HG02840 (cell line): Measurements from ENCODE around the gene PPP2R2B.

ENCODE experiments used
- ATAC-seq: cut with Tn5 transposase; IDR thresholded peaks from one replicate; pipeline ENCODE4 v1.9.1; 2021; ENCODE audit warnings: mild to moderate bottlenecking, moderate library complexity, moderate number of reproducible peaks; ENCODE audit not compliant: unreplicated experiment, low FRiP score

PPP2R2B gene

DNA sequence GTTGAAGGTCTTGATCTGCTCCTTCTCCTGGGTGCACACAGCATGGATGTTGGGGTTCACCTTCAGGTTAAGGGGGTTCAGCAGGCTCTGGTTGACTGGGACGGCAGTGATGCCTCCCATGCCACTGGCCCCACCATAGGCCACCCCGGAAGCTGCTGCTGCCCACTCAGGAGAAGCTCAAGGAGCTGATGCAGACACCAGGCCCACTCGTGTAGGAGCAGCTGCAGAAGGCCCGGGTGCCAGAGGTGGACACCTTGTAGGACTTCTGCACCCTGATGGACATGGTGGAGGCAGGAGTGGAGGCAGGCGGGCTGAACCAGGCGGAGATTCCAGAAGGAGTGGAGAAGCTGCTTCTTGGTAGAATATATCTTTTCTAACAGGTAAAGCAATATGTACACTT lies 171.2 kb downstream of the PPP2R2B start:
- ATAC-seq: no peak

DNA sequence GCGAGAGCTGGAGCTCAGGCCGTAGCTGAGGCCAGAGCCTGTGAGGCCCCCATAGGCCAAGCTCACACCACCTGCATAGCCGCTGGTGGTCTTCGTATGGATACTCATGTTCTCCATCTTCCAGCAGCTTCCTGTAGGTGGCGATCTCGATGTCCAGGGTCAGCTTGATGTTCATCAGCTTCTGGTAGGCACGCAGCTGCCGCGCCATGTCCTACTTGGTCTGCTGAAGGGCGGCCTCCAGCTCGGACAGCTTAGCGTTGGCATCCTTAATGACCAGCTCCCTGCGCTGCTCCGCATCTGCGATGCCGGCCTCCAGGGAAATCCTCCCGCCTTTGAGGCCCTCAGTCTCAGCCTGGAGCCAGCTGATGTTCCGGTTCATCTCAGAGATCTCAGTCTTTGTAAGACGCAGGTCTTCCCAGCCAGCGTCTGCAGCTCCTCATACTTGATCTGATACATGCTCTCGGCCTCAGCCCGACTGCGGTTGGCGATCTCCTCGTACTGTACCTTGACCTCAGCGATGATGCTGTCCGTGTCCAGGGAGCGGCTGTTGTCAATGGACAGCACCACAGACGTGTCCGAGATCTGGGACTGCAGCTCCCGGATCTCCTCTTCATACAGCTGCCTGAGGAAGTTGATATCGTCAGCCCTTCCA lies 172.1 kb downstream of the PPP2R2B start:
- no peak for ATAC-seq

DNA sequence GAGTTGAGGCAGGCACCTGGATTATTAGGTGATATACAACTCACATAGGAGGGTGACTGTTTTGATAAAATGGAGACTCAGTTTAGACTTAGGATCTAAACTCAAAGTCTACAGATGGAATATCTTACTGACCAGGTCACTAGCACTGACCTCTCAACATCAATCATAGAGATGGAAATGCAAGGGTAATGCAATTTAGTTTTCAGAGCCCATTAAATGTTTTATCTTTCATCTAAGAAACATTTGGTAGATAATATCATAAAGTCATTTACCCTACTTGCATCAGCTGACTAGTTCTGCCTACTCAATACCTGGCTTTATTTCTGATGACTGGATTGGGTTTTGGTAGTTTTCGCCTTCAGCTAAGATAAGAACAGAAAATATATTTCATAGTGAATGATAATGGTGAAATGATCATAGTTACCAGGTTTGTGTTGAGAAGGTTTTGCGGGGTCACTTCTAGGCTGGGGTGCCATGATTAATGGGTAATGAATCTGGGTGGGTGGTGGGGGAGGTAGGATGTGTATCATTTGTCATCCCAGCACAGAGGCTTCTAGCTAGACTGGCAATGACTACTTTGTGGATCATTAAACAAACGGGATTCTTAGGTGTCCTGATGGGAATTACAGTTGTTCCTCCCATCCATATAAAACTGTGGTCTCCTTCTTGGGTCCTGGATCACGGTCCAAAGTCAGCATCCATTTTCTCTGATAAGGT lies 173.4 kb downstream of the PPP2R2B start:
- no peak for ATAC-seq

DNA sequence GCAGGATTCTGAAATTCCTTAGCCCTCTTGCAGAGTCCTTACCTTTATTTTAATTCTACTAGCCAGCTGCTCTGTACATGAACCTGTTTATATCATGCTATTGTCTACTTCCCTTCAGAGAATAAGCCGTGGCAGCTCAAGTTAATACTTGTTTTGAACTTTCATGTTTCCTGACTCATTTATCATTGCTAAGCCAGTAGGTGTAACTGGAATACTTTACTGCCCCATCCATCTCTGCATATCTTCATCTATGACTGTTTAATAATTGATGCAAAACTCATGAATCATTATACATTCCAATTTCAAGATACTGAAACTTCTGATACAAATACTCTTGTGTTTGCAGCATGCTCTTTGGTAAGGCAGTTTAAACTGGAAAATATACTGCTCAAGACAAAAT lies 174.7 kb downstream of the PPP2R2B start:
- no peak for ATAC-seq

DNA sequence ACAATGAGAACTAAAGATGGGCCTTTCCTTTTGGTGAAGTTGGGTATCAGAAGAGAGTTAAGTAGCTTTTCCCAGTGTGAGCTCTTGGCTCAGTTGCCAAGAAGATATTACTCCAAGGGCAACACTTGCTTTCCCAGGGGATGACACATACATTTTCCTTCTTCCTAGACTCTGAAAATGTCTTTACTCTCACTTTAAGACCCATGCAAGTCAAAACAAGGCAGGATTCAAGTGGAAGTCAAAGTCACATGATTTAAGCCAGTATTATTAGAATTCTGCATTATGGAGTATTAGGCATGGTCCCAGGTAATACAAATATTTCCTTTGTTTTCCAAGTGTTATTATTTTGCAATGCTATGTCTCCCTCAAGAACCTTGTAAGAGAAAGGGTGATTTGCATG lies 175.1 kb downstream of the PPP2R2B start:
- ATAC-seq: no peak

DNA sequence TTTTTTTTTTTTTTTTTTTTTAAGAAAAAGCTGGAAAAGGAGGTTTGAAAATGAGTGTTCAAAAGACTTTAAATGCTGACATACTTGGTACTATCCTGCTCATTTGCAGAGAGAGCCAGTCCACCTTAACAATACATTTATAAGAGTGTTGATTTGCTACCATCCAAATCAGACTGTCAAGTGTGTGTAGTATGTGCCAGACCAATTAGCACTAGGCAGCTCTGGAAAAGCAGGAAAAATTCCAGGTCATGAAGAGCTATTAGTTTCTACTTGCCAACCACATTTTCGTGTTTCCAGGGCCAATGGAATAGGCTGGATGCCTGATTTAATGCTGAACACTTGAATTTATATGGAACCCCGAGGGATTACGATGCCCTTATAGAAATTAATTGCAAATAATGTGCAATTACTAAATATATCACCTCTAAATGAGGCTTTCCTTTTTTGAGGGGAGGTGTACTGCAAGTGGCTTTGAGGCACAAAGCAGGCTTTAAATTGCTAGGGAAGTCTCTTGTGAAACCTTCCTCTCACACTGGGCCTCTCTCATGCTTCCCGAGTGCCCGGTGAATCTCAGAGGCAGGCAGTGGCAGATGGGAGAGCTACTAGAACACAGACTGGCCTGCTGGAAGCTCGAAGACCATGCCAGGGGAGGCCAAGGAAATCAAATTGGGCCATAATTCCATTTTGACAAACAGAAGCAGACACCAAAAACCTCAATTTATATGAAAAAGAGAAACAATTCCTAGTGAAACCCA lies 178.7 kb downstream of the PPP2R2B start:
- no peak for ATAC-seq

DNA sequence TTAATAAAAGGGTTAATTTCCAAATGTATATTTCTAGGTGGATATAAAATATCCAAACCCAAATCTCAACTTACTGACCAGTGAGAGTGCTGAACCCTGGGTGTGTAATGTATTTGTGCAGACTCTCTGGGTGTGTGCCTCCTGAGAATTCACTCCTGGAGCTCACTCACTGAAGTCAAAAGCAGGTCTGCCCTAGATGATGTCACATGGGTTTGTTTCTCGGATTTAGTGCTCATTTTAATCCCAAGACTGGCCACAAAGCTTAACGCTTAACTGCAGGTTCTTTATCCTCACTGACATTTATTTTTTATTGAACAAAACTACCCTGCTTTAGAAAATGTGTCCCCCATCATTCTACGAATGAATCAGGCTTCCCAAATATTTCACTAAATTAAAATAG lies 179.4 kb downstream of the PPP2R2B start:
- no peak for ATAC-seq

DNA sequence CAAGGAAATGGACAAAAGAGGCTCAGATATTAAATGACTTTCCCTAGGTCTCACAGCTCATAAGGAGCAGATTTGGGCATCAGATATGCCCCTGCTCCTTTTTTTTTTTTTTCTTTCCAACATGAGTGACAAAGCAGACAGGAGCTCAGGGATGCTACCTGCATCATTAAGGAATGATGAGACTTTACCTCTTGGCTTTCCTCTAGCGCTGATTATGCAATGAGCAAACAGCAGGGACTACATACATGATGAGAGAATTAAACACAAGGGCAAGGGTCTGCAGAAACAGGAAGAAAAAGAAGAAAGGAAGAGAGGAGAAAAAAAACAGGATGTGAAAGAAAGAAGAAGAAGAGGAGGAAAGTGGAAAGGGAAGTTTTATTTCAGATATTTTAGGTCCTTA lies 179.9 kb downstream of the PPP2R2B start:
- no peak for ATAC-seq

DNA sequence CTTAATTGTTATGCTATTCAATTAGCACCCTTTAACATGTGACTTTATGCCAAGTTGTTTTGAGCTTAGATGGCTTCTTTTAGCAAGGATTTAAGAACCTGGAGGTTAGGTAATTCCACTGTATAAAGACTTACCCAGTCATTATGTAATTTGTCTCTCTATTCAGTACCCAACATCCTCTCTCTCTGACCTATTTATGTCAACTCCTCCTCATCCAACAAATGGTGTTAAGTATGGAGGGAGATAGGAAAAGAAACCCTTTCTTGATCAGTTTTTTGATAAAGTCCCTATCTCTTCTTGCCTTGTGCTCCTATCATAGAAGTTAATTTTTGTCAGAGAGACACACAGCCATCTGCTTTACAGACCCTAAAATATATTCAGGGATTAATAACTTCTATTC lies 181.3 kb downstream of the PPP2R2B start:
- ATAC-seq: no peak

DNA sequence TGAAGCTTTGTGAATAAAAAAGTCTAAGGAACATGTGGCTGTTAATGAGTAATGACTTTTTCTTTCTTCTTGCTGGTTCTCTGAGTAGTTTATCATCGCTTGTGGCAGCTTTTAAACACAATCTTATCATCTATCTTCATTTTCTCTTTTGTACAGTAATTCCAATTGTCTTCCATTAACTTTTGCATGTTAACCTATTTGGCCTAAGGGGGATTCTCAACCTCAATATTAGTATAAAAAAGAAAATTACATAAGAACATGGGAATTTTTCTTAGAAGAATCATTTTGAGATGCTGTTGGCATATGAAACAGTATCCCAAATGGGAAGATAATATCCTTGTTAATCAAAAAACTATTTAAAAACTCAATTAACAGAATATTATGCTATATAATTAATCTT lies 182.9 kb downstream of the PPP2R2B start:
- no peak for ATAC-seq

DNA sequence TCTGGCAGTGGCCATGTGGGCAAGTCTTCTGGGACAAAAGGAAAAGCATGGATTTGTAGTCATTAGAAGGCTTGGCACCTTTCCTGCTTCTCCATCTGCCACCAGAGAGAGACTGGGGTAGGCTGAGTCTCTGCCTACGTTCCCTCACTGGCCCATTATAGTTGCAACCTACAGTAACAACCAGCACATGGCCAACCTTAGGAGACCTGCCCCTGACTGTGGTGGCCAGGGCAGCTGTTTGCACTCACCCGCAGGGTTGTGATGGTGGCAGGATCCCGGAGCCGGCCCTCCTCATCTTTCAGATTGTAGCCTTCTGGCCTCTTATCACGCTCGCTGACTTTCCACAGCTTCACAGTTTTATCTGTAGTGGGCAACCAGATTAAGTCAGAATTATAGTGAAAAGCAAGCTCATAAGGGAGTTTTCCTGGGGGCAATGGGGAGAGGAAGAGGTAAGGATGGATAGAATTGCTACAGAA lies 187.6 kb downstream of the PPP2R2B start:
- ATAC-seq: no peak

DNA sequence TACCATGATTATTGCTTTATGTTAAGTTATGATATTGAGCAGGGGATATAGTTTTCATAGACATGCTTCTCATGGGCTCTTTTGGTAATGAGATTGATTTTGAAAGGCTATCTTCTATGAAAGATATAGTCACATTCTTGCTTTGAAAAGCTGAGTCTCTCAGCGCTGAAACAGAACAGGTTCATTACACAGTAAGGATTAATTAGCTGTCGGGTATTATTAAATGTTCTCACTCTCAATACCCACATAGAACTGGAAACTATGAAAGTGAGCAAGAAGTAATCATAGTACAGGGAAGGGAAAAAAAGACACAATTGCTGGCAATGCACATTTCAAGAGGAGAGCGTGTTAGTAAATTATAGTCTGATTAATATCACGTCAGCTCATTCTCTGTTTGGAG lies 190.9 kb downstream of the PPP2R2B start:
- no peak for ATAC-seq

DNA sequence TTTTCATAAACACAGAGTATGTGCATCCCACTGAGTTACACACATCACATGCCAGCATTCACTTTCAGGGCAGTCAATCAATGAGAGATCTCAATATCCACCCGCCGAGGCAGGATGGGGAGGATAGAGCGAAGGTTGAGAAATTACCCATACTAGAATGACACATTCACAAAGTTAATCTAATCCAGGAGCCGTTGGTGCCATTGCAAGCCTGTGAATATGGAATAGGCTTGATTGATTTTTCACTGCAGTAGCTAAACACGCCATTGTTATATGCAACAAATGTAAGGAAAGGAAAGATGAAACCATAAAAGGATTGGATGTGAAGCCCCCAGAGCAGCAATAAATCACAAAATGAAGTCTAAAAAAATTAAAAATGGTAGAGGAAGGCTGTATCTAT lies 194.7 kb downstream of the PPP2R2B start:
- ATAC-seq: no peak

DNA sequence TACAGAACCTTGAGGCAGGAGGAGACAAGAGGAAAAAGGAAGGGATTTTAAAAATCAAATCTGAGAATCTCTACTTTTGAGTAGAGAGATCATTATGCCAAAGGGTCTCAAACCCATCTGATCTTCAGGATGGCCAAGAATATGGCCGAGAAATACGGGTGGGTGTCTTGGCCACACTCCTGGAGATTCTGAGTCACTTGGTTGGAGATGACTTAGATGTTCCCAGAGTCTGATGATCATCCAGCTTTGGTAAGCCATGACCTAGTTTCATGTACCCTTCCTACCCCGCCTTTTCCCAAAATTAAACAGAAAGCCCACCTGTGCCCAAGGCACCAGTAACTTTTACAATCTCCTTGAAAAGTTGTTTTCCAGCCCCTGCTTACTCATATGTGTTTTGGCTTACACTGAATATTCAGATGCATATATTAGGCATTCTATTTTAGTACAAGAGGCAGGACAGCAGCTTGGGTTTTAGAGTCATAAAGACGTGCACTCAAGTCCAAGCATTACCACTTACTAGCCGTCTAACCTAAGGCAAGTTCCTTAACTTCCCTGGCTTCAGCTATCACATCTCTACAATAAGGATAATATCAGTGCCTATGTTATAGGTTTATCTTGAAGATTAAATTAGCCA lies 195.5 kb downstream of the PPP2R2B start:
- no peak for ATAC-seq

DNA sequence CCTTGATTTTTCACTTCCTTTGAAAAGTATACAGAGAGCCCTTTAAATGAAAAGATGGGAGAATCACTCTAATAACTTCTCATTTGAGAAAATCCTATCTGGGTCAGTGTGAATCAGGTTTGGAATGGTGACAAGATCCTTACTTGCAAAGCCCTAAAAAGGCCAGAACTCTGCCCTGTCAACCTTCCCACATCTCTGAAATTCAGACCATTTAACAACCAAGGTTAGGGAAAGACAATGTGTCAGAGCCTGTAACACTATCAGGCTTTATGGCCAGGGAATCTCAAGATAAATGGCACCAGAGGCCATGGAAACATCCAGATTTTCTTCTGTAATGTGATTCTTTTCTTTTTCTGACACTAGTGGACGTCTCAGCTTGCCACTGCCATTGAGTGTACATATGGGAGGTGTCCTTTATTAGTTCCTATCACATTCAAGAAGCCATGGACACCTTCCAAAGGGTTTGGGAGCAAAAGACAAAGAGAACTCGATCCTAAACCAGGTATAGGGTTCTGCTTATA lies 196.9 kb downstream of the PPP2R2B start:
- no peak for ATAC-seq

DNA sequence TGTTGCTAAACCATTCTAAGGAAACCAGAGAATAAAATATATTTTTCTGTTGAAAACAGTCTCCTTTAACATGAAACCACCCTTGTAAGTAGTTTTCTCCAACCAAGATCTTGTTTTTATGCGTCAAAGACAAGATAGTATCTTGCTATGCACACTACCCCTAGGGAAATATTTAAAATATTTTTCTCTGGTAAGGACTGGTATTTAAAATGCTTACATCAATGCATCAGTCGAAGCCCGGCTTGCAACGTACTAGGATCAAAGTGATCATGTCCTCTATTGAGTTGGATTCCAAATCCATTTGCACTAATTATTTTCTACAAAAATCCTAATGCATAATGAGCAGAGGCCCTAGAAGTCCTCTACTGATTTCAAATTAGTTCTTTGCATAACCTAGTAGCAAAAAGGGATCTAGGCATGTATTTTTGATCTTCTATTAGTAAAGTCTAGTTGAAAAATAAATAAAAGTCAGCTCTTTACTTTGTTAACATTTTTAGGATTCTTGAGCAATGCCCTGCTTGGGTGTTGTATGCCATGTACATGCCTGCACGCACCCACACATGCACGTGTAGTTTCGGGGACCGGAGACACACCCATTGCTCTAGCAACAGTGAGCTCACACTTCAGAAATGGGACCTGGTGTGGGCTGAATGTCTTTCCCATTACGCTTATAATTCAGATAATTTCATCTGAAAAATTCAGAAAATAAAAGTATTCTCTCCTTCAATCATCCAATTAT lies 197.5 kb downstream of the PPP2R2B start:
- no peak for ATAC-seq

DNA sequence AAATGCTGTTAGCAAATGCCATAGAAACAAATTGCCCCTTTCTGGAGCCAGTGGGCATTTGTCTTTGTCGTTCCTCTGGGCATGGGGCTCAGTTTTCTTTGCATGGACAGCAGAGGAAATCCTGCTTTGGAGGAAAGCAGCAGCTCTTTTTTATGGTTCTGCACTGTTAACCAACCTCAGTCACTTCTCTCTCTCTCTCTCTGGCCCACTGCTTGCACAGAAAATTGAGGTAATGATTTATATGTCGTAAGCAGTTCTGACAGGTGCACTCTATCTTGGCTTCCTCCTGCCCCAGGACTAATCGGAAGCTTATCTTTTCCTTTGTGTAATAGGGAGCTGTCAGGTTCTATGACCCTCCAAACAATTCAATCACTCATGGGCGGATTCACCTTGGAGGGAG lies 202.9 kb downstream of the PPP2R2B start:
- no peak for ATAC-seq

DNA sequence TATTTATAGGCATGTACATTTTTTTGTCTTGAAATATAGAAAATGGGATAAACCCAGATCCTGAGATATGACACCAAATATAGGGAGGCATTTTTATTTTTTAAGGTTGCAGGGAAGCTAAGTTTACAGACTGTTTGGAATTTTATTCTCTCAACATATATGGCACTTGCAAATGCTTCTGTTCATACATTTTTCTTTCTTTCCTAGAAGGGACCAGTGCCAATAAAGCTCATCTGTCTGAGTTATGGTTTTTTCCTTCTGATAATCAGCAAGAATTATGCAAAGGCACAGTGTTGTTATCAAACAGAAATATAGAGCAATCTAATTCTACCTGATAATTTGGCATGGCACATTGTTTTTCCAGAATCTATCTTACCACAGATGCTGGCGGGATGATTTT lies 205.7 kb downstream of the PPP2R2B start:
- no peak for ATAC-seq

DNA sequence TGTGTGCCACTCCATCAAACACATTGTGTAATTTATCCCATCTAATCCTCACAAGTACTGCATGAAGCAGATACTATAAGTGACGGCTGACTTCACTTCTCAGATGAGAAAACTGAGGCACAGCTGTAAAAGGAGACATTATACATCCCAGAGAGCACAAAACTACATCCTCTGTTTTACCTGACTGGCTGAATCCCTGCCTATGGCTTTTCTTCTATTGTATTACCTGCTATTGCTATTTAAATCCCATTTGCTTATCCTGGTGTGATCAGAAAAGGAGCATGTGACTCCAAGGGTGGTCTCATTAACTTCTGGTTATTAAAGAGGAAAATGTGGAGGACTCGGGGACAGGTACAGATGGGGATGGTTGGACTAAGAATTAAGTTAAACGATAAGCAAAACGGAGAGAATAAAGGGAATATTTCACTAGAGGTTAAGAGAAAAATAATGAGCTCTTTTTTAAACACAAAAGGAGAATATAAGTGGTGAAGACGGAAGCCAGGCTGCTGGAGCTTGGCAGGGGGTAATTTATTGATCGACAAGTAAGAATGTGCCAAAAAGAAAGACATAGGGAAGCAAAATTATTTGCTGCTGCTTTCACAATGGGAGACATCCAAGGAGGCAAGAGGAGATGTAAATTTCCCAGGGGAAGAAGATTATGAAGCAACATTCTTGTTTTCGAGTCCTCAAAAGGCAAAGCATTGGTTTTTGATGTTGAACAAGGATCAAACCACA lies 206.8 kb downstream of the PPP2R2B start:
- ATAC-seq: no peak

DNA sequence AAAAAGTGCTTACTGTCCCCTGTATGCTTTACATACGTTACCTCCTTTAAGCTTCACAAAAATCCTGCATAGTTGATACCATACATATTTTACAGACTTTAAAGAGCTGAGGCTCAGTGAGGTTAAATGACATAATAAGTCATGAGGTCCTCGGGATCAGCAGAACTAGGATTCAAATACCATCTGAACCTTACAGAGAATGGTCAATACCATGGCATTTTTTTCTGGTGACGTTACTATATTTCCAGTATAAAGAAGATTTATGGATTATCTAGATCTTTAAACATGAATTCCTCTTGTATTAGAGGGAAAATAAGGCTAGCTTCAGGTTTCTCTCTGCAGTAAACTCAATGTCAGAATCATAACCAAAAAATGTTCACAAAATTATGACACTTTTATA lies 208.9 kb downstream of the PPP2R2B start:
- no peak for ATAC-seq
